Kasumi-1 (cell line): ENCODE results near the gene BRME1.

Source experiments
- DNase-seq, 2 experiments: peaks; one replicate each; lab custom pipeline; 2025; lab: John Stamatoyannopoulos, UW

BRME1 gene

GRCh38 chr19:13846557-13847406 is 59.1 kb downstream of the BRME1 start:
- peak; percentile 77 to 83 for DNase-seq

- DNase-seq, result no peak
Measured at GRCh38 chr19:13844130-13844631, 61.7 kb downstream of the BRME1 start.

- no peak for DNase-seq
Measured at GRCh38 chr19:13843104-13843921, 62.6 kb downstream of the BRME1 start.

DNA sequence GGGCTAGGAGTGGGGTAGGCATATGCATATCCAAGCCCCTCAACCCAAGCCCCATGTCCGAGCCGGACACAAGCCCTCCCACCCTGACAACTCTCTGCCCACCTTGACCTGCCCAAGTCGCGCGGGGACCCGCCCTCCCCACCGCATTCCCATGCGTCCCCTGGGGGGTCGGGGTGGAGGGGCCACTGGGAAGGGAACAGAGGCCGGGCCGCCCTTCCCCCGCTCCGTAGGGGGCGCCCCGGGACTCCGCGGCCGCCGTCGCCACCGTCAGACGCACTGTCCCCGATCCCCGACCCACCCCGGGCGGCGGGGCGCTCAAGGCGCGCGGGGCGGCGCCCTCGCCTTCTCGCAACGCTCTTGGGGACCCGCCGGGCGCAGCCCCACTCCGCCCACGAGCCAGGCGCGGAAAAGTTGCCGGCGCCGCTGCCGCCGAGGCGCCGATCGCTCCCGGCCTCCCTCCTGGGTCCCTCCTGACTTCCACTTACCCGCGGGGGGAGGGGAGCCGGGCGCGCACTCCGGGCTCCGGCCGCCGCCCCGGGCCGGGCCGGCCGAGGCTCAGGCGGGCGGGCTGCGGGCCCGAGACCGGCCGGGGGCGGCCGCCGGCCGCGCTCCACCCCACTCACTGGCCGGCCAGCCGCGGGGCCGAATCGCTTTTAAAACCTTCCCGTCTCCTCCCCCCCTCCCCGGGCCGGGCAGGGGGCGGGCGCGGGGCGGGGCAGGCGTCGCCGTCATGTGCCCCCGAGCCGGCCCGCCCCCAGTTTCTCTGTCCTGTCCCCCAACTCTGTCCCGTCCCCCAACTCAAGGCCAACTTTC is 63.4 kb downstream of the BRME1 start:
- DNase-seq, result peak; percentile 37 to 57

DNA sequence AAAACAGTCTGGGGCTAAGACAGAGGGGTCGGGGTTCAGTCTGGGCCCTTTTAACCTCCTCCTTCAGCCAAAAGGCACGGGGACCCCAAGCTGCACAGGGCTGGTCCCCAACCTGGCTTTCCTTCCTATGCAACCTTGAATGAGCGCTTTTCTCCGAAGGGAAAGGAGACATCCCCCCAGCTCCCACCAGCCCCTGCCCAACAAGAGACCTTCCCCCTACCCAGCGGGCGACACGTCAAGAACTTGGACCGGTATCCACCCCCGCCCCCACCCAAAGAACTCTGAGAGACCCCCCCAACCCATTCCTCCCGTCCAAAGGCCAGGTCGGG is 64.0 kb downstream of the BRME1 start:
- no peak for DNase-seq

DNA sequence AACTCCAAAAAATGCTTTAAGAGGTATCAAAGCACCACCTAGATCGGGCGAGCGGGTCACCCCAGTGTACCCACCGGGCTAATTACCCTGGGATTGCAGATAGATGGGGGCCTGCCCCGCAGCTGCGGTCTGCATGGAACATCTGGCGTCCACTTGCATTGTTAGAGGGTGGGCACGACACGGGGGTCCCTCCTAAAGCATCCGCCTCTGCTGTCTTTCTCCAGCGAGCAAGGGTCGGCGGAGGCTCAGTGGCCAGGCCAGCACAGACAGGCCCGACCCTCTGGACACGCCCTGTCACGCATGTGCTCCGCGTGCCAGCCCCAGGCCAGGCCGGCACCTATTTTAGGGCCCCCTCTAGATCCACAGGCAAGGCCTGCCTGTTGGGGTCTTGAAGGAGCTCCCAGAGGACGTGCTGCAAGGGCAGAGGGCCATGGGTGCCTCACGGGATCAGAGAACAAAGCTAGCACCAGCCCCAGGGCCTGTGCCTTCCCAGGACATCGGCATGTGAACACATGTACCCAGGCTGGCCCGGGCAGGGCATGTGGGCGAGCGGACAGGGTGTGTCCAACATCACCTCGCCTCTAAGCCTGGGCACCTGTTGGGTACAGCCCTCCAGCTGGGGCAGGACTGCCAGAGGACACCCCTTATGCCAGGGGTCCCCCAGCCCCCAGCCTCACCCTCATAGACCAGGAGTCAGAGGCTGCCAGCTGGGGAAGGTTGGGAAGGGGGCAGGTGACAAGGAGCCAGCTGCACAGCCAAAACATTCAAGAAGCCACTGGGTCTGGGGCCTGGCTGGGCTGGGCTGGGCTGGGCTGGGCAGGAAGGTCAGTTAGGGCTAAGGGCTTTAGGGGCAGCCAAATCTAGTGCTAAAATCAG is 64.6 kb downstream of the BRME1 start:
- no peak for DNase-seq

DNA sequence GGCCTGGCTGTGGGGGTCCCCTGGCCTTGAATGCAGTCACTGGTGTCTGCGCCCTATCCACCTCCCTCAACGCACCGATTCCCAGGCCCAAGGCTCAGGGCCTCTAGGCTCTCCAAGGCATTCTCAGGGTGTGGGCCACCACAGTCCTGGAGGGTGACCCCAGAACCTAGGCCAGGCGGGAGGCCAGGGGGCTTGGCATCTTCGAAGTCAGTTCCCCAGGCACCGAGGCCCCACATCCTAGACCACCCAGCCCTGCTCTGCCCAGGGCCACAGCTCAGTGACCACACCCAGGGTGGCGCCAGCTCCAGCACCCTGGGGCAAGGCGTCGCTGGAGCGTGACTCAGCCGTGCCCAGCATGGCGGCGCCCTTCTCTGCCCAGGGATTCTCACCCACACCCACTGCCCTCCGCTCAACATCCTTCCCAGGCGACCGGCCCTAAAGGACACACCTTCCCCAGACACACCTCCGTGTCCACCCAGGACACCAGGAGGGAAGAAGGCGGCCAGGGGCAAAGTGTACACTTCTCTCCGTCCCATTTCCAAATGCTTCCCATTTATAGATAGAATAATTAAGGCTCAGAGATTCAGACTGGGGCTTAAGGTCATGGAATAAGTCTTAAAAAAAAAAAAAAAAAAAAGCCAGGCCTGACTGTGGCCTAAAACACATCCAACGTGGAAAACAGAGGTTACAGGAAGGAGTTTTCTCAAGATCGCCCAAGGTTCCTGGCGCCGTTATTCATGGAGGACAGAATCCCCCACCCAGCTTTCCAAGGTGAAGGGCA is 65.4 kb downstream of the BRME1 start:
- DNase-seq, result no peak

DNA sequence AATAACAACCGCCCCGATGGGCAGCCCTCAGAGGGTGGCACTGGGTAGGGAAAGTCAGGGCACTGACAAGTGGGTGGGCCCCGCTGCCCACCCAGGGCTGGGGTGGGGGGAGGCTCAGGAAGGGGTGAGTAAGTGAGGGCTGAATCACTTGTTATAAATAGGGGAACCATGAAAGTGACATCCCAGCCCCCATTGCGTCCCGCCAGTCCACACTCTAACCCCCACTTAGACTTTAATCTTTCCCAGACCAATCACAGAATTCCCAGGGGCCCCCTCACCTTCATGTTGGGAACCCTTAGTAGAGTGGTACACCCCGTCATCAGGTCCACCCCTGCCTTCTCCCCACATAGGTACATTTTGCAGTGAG is 66.0 kb downstream of the BRME1 start:
- peak; percentile 58 to 61 for DNase-seq

- DNase-seq, result peak; percentile 84 to 85
Measured at GRCh38 chr19:13839130-13839937, 66.6 kb downstream of the BRME1 start.

DNA sequence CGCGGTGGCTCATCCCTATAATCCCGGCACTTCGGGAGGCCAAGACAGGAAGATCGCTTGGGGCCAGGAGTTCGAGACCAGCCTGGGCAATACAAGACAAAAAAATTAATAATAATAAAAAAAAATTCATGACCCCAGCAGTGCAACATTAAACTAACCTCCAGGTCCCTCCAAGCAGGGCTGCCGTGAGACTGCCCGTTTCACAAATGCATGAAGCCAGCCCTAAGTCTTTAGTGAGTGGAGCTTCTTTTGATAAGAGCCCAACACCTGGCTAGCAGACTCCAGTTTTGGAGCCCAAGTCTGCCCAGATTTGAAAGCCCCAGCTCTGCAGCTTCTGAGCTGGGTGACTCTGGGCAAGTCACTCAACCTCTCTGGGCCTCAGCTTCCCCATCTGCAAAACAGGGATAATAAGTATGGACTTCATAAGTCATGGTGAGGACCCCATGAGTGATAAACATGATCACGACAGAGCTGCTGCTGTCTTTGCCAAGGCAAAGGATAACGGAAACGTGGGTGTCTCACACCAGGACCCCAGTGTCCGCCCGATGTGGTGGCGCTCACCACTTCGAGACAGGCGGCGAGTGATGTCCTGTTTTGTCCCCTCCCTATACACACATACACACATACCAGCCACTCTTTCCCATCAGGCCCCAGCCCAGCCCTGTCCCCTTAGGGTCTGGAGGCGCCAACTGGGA is 67.3 kb downstream of the BRME1 start:
- peak in 1 of 2 experiments; percentile 53 for DNase-seq

- peak; percentile 94 to 95 for DNase-seq
Measured at GRCh38 chr19:13835791-13836723, 69.9 kb downstream of the BRME1 start.

DNA sequence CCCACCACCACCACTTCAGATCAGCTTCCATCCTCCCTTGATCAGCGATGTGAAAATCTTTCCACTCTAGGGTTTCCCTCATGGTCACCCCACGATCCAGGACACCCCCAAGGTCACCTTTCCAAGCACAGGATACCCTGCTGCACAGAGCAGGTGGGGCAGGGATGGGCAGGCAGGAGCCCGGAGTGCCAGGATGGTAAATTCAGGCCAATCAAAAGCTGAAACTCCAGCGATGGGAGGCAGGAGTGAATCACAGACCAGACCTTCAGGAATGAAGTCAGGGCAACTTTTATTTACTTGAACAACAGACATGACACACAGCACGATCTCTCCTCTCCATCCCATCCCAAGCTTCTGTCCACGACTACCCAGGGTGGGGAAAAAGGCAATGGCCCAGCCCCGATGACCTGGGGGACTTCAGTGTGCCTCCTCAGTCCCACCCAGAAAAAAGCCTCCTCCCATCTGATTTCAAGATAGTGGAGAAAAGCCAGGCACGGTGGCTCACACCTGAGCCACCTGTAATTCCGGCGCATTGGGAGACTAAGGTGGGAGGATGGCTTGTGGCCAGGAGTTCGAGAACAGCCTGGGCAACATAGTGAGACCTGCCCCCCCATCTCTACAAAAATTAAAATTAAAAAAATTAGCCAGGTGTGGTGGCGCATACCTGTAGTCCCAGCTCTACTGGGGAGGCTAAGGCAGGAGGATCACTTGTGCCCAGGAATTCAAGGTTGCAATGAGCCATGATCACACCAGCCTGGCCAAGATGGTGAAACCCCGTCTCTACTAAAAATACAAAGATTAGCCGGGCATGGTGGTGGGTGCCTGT is 71.5 kb downstream of the BRME1 start:
- DNase-seq, result no peak

DNA sequence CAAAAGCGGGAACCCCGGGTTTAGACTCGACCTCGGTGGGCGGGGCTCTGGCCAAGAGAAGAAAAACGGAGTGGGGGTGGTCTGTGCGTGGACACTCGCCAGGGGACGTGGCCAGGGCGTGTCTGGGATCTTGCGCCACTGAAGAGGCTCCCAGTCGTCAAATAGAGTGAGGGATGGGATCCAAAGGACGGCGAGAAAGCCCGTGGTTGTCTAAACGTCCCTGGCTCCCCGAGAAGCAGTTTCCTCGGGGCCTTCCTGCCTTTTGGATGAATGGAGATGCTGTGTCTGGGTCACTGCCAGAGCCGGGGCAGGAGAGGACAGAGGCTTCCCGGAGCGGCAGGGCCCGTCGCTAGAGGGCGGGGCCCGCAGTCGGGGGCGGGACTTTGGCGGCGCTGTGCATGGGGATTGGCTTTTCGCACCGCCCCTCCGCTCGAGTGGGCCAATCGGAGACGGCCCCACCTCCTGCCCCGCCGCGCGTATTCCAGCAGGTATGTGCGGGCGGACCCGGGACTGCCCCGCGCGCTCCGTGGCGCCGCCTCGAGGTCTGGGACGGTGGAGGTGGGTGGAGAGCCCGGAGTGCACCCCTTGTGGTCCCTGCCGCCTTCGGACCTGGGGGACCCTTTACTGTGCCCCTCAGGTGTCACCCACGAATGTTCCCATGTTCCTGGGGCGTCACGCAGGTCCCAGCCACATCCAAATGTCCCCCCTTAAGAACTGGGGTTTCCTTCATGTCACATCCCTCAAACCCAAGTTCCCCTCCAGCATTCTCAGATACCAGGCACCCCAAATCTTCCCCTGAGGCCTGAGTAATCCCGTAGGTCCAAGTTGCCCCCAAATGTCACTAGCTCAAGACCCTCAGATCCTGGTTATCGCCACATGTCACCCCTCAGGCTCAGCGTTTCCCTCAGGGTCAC is 72.3 kb downstream of the BRME1 start:
- DNase-seq, result no peak
